ENCODE measurements around the gene SEC23B. TPM values are rescaled to one million over a fixed set of nuclear protein-coding genes. Genes with fewer than 3 reads are reported as not detected.

The SEC23B gene
- total RNA-seq, 4 donors from 2014 or later, result 14.1 to 21.0 (median 18.7) TPM

DNA sequence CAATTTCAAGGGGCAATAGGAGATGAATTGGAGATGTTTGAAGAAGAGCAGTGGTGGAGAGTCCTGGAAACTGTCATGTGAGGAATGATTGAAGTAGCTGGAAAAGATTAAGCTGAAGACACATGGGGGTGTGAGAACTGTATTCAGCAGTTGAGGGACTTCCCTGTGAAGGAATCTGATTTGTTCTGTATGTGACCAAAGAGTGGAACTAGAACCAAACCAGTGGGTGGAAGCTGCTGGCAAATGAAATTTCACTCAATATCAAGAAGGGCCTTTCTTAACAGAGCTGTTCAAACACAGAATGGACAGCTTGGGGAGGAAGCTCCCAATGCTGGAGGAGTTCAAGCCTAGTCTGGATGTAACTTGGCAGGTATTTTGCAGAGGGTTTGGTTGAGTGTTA, 21.3 kb downstream of the SEC23B start:
- Histone ChIP-seq H3K27me3 (no peaks in the 10 kb centered on the region), H3K9me3 (no peaks in the 10 kb centered on the region), H3K4me3 (no peak overlapping the region), H3K27ac (replicated peaks in 1 of 4) (no peak overlapping the region), H3K4me1 (no peaks in the 10 kb centered on the region), H3K36me3 (peaks cover 78 to 100% (median 98%) of the 10 kb centered on the region in 4 donors)
- no peak for TF ChIP-seq POLR2A (IDR thresholded peaks at IDR 0.05; ENCODE audit: low read depth)
- TF ChIP-seq, protein P1, sequence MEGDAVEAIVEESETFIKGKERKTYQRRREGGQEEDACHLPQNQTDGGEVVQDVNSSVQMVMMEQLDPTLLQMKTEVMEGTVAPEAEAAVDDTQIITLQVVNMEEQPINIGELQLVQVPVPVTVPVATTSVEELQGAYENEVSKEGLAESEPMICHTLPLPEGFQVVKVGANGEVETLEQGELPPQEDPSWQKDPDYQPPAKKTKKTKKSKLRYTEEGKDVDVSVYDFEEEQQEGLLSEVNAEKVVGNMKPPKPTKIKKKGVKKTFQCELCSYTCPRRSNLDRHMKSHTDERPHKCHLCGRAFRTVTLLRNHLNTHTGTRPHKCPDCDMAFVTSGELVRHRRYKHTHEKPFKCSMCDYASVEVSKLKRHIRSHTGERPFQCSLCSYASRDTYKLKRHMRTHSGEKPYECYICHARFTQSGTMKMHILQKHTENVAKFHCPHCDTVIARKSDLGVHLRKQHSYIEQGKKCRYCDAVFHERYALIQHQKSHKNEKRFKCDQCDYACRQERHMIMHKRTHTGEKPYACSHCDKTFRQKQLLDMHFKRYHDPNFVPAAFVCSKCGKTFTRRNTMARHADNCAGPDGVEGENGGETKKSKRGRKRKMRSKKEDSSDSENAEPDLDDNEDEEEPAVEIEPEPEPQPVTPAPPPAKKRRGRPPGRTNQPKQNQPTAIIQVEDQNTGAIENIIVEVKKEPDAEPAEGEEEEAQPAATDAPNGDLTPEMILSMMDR (IDR thresholded peaks at IDR 0.05), result no peak
- TF ChIP-seq POLR2AphosphoS5 (IDR thresholded peaks at IDR 0.05), result no peak
- no peak for TF ChIP-seq EP300 (IDR thresholded peaks at IDR 0.05)
- intact Hi-C loops (cut with DNase I), result no loop called here
- DNase-seq (ENCODE audit: extremely low spot score), result no peak

GRCh38 chr20:18532626-18533025, 24.9 kb downstream of the SEC23B start:
- no peaks in the 10 kb centered on the region for H3K9me3 ChIP-seq
- H3K4me3 ChIP-seq, result no peak overlapping the region
- DNase-seq (ENCODE audit: extremely low spot score), result no peak
- H3K27ac ChIP-seq (replicated peaks in 1 of 4), result no peak overlapping the region
- peaks cover 44 to 99% (median 93%) of the 10 kb centered on the region in 4 donors for H3K36me3 ChIP-seq
- H3K4me1 ChIP-seq, result no peaks in the 10 kb centered on the region
- intact Hi-C loops (cut with DNase I), result no loop called here
- no peak for TF ChIP-seq EP300 (IDR thresholded peaks at IDR 0.05)
- TF ChIP-seq, protein P1 (IDR thresholded peaks at IDR 0.05), result no peak
- TF ChIP-seq POLR2A (IDR thresholded peaks at IDR 0.05; ENCODE audit: low read depth), result no peak
- no peak for TF ChIP-seq POLR2AphosphoS5 (IDR thresholded peaks at IDR 0.05)
- WGBS, result 90% methylated on average over 6 of the region's 6 CpGs
- no peaks in the 10 kb centered on the region for H3K27me3 ChIP-seq

DNA sequence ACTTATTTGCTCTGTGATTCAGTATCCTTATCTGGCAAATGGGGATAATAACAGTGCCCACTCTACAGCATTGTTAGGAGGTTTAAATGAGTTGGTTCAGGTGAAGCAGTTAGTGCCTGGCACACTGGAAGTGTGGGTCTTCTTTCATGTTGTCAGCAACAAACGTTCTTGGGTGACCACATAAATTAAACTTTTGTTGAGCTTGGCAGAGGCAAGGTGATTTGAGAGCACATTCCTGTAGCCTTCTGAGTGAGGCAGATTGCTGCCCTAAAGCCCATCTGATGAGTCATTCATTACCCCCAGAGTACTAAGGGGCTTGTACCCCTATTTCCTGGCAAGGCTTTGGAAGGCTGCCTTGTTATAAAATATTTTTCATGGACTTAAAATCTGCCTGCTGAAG, 25.8 kb downstream of the SEC23B start:
- H3K9me3 ChIP-seq, result no peaks in the 10 kb centered on the region
- H3K27ac ChIP-seq (replicated peaks in 1 of 4), result no peak overlapping the region
- H3K4me3 ChIP-seq, result no peak overlapping the region
- DNase-seq (ENCODE audit: extremely low spot score), result no peak
- no peak for TF ChIP-seq POLR2A (IDR thresholded peaks at IDR 0.05; ENCODE audit: low read depth)
- no peak for TF ChIP-seq POLR2AphosphoS5 (IDR thresholded peaks at IDR 0.05)
- TF ChIP-seq, protein P1 (IDR thresholded peaks at IDR 0.05), result no peak
- TF ChIP-seq EP300 (IDR thresholded peaks at IDR 0.05), result no peak
- no peaks in the 10 kb centered on the region for H3K27me3 ChIP-seq
- H3K4me1 ChIP-seq, result no peaks in the 10 kb centered on the region
- intact Hi-C loops (cut with DNase I), result no loop called here
- peaks cover 35 to 99% (median 89%) of the 10 kb centered on the region in 4 donors for H3K36me3 ChIP-seq
- 58% methylated on average over 1 of the region's 1 CpG for WGBS

DNA sequence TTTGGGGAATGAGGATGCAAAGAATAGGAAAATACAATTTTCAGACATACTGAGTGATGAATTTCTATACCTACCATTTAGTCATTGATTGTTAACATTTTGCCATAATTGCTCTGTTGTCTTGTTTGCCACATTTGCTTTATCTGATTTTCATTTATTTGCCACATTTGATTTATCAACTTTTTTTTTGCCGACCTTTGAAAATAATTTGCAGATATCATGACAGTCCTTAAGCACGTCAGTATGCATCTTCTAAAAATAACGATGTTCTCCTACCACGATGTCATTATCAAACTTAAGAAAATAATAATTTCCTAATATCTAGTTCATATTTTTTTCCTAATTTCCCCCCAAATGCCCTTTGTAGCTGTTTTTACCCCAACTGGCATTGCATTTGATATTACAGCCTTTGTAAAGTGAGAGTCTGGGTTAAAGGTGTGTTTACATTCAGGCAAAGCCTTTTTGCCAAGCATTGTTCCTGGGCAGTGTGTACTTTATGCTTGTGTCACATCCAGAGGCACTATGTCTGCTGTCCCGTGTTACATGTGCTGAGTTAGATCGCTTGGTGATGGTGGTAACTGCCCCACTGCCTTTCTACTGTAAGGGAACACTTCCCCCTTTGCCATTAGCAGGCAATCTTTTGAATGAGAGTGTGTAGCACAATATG, 26.4 kb downstream of the SEC23B start:
- intact Hi-C loops (cut with DNase I), result no loop called here
- no peaks in the 10 kb centered on the region for H3K27me3 ChIP-seq
- peaks cover 32 to 98% (median 86%) of the 10 kb centered on the region in 4 donors for H3K36me3 ChIP-seq
- 84% methylated on average over 6 of the region's 6 CpGs for WGBS
- H3K27ac ChIP-seq (replicated peaks in 1 of 4), result no peak overlapping the region
- DNase-seq (ENCODE audit: extremely low spot score), result no peak
- TF ChIP-seq POLR2AphosphoS5 (IDR thresholded peaks at IDR 0.05) (no peak), EP300 (IDR thresholded peaks at IDR 0.05) (no peak), POLR2A (IDR thresholded peaks at IDR 0.05; ENCODE audit: low read depth) (no peak)
- TF ChIP-seq, protein P1 (IDR thresholded peaks at IDR 0.05), result no peak
- H3K9me3 ChIP-seq, result no peaks in the 10 kb centered on the region
- no peak overlapping the region for H3K4me3 ChIP-seq
- H3K4me1 ChIP-seq, result no peaks in the 10 kb centered on the region

DNA sequence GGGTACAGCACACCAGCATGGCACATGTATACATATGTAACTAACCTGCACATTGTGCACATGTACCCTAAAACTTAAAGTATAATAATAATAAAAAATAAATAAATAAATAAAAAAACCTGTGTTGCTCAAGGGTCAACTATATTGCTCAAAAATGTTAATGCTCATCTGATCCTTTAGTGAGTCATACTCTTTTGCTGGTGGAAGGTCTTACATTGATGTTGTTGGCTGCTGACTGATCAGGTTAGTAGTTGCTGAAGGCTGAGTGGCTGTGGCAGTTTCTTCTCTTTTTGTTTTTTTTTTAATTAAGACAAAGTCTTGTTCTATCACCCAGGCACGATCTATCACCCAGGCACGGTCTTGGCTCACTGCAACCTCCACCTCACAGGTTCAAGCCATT, 29.9 kb downstream of the SEC23B start:
- Histone ChIP-seq H3K4me3 (no peak overlapping the region), H3K9me3 (no peaks in the 10 kb centered on the region), H3K4me1 (no peaks in the 10 kb centered on the region), H3K36me3 (peaks cover 26 to 95% (median 86%) of the 10 kb centered on the region in 4 donors), H3K27me3 (no peaks in the 10 kb centered on the region), H3K27ac (replicated peaks in 1 of 4) (no peak overlapping the region)
- intact Hi-C loops (cut with DNase I), result no loop called here
- no peak for DNase-seq (ENCODE audit: extremely low spot score)
- TF ChIP-seq POLR2A (IDR thresholded peaks at IDR 0.05; ENCODE audit: low read depth) (no peak), EP300 (IDR thresholded peaks at IDR 0.05) (no peak), POLR2AphosphoS5 (IDR thresholded peaks at IDR 0.05) (no peak)
- TF ChIP-seq, protein P1 (IDR thresholded peaks at IDR 0.05), result no peak
- 89% methylated on average over 2 of the region's 2 CpGs for WGBS

Measured in esophagus muscularis mucosa (tissue), 4 donors.